H1 (cell line): ENCODE results near the gene ZNF446. TPM values are rescaled to one million over a fixed set of nuclear protein-coding genes. Genes with fewer than 3 reads are reported as not detected.

Experiments
- KDM4A ChIP-seq: IDR thresholded peaks from one replicate; pipeline ENCODE4 v1.7.1; 2012; ENCODE audit warnings: low read depth, mild to moderate bottlenecking, moderate library complexity, low read length, inconsistent platforms; ENCODE audit not compliant: severe bottlenecking
- polyA plus RNA-seq, 7 experiments: library from polyadenylated mRNA; depleted of rRNA in 3 of 7; stranded (reverse) in 5 of 7; unstranded in 2 of 7; fragments of >200 nt in 5 of 7; fragments of 200-250 nt in 2 of 7; gene quantifications; 1 replicate in 5 of 7; 2 replicates in 1 of 7; 4 replicates in 1 of 7; pipeline versions ENCODE4 v1.2.1 to v1.2.3, GENCODE V29; 2011 to 2013; ENCODE audit warnings: missing spikeins in 2 of 7, mixed read lengths in 2 of 7
- total RNA-seq: library from RNA; stranded (reverse); fragmentation: NEBNext Ultra II Directional; extraction: Animal tissue kit (Norgen Biotek cat#: 25700); gene quantifications from 2 replicates; pipeline ENCODE4 v1.2.1, GENCODE V29; 2021
- TF ChIP-seq, protein P1 (sequence below): fragments of 300-600 bp; sonication (generic); IDR thresholded peaks from 2 replicates; pipeline ENCODE4 v1.7.1; 2012; ENCODE audit warnings: low read length, moderate library complexity, mild to moderate bottlenecking, inconsistent platforms; ENCODE audit not compliant: insufficient replicate concordance

ZNF446 gene
- total and polyA plus RNA-seq, 2 of the 8 experiments (the other 6 are each of a cell fraction or from before 2014, with no cell fraction given) = 4.1 to 5.5 TPM

DNA sequence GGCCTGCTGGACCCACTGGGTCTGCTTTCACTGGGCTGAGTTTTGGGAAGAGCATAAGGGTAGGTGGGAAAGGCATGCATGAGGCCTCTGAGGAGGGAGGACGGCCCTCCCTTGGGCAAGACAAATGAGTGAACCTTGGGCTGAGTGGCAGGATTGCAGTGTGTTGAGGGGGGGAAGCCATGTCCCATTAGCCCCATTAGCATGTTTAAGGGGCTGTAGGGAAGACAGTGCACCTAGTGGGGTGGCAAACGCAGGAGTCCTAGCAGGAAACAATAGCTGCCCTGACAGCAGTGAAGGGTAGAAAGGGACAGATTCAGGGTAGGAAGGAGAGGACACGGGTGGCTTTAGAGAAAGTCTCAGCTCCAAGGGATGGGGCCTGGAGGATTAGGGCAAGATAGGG is 46.6 kb downstream of the ZNF446 start (continued):
- TF ChIP-seq, protein P1, sequence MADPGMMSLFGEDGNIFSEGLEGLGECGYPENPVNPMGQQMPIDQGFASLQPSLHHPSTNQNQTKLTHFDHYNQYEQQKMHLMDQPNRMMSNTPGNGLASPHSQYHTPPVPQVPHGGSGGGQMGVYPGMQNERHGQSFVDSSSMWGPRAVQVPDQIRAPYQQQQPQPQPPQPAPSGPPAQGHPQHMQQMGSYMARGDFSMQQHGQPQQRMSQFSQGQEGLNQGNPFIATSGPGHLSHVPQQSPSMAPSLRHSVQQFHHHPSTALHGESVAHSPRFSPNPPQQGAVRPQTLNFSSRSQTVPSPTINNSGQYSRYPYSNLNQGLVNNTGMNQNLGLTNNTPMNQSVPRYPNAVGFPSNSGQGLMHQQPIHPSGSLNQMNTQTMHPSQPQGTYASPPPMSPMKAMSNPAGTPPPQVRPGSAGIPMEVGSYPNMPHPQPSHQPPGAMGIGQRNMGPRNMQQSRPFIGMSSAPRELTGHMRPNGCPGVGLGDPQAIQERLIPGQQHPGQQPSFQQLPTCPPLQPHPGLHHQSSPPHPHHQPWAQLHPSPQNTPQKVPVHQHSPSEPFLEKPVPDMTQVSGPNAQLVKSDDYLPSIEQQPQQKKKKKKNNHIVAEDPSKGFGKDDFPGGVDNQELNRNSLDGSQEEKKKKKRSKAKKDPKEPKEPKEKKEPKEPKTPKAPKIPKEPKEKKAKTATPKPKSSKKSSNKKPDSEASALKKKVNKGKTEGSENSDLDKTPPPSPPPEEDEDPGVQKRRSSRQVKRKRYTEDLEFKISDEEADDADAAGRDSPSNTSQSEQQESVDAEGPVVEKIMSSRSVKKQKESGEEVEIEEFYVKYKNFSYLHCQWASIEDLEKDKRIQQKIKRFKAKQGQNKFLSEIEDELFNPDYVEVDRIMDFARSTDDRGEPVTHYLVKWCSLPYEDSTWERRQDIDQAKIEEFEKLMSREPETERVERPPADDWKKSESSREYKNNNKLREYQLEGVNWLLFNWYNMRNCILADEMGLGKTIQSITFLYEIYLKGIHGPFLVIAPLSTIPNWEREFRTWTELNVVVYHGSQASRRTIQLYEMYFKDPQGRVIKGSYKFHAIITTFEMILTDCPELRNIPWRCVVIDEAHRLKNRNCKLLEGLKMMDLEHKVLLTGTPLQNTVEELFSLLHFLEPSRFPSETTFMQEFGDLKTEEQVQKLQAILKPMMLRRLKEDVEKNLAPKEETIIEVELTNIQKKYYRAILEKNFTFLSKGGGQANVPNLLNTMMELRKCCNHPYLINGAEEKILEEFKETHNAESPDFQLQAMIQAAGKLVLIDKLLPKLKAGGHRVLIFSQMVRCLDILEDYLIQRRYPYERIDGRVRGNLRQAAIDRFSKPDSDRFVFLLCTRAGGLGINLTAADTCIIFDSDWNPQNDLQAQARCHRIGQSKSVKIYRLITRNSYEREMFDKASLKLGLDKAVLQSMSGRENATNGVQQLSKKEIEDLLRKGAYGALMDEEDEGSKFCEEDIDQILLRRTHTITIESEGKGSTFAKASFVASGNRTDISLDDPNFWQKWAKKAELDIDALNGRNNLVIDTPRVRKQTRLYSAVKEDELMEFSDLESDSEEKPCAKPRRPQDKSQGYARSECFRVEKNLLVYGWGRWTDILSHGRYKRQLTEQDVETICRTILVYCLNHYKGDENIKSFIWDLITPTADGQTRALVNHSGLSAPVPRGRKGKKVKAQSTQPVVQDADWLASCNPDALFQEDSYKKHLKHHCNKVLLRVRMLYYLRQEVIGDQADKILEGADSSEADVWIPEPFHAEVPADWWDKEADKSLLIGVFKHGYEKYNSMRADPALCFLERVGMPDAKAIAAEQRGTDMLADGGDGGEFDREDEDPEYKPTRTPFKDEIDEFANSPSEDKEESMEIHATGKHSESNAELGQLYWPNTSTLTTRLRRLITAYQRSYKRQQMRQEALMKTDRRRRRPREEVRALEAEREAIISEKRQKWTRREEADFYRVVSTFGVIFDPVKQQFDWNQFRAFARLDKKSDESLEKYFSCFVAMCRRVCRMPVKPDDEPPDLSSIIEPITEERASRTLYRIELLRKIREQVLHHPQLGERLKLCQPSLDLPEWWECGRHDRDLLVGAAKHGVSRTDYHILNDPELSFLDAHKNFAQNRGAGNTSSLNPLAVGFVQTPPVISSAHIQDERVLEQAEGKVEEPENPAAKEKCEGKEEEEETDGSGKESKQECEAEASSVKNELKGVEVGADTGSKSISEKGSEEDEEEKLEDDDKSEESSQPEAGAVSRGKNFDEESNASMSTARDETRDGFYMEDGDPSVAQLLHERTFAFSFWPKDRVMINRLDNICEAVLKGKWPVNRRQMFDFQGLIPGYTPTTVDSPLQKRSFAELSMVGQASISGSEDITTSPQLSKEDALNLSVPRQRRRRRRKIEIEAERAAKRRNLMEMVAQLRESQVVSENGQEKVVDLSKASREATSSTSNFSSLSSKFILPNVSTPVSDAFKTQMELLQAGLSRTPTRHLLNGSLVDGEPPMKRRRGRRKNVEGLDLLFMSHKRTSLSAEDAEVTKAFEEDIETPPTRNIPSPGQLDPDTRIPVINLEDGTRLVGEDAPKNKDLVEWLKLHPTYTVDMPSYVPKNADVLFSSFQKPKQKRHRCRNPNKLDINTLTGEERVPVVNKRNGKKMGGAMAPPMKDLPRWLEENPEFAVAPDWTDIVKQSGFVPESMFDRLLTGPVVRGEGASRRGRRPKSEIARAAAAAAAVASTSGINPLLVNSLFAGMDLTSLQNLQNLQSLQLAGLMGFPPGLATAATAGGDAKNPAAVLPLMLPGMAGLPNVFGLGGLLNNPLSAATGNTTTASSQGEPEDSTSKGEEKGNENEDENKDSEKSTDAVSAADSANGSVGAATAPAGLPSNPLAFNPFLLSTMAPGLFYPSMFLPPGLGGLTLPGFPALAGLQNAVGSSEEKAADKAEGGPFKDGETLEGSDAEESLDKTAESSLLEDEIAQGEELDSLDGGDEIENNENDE = no peak
- no peak for TF ChIP-seq KDM4A
